Activated CD4-positive, alpha-beta T cell treated with anti-CD3 and anti-CD28 coated beads for 48 hours (primary cell): ENCODE results near the gene PPP2R2B.

Experiments used
- DNase-seq: peaks from one replicate; pipeline ENCODE4 v3.0.0-alpha.2; 2020

PPP2R2B gene

DNA sequence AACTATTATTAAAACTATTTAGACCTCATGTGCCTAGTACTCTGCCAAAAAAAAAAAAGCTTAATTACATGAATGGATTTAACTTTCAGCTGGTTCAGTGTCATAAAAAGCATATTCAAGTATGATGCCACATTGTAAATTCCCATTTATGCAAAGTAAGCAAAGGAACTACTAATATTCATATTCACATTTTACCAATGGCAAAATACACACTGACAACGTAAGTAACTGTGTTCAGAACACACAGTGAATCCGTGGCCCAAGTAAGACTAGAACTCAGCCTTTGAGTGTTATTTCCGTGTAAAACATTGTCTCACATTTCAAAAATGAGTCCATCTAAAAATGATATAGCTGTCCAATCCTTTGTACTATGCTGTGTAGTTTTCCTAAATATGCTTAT, 56.8 kb downstream of the PPP2R2B start:
- DNase-seq = no peak

DNA sequence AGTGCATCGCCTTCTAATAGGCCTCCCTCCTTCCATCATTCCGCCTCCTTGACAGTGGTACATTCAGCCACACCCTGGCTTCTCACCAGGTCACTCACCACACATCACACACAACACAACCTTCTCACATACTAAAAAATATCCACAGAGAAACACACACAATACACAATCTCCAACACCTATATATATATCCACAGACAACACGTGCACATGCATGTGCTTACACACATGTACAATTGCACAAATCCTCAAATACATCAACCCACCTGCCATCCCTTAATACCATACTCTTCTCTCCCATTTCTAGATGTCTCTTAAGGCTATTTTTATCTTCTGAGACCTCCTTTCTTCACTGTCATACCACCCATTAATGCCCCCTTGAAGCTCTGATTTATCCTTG, 57.6 kb downstream of the PPP2R2B start:
- DNase-seq = no peak

DNA sequence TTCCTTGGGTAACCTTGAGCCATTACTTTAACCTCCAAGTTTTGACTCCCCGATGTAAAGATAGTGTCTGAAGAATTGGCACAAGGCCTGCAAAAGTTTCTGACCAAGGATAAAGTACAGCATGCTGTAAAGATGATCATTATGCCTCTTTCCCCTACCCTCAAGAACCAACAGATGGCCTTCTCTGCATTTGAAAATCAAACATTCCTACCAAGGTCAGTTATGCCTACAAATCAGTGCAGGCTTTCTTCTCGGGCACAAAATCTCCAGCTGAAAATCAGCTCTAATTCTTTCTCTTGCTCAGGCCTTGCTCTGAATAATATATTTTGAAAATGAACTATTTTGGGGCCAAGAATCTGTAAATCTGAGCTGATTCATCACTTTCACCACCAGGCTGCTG, 59.7 kb downstream of the PPP2R2B start:
- no peak for DNase-seq

DNA sequence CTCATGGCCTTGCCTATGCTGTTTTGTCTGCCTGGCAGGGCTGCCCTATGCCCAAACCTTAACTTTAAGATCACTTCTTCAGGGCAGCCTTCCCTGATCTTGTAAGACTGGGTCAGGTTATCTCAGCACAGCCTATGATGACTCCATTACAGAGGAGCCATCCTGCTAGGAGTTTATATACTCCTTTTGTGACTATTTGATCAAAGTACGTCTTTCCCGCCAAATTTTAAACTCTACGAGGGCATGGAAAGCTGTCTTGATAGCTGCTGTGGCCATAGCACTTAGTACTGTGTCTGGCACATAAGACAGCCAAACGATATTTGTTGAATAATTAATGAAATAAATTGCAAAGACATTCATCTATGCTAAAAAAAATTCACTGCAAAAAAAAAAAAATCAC, 60.6 kb downstream of the PPP2R2B start:
- DNase-seq = no peak

DNA sequence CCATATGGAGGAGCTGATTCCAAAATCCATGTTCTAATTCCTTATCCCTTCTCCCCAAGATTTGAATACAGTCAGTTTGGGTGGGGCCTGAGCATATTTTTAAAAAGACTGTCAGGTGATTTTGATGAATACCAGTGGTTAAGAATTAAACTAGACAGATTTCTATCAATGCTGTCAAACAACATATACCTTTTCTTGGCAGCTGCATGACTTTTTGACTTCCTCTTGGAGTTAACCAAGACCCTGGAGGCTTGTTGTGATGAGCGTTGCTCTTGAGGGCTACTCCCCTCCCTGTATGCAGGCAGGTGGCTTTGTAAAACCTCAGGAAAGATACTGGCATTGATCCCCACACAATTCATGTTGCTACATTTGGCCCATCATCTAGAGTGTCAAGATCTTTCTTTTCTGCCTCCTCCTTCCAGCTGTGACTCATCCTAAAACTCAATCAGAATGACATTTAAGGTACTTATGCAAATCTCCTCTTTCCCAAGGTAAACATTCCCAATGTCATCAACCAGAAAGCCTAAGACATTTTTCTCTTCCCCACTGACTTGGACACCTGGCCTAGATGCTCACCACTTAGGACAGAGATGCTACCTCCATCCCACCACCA, 61.7 kb downstream of the PPP2R2B start:
- no peak for DNase-seq

- no peak for DNase-seq
Observed at GRCh38 chr5:146815411-146815810, 63.1 kb downstream of the PPP2R2B start.

- no peak for DNase-seq
Observed at GRCh38 chr5:146813346-146814157, 65.0 kb downstream of the PPP2R2B start.

GRCh38 chr5:146805081-146805480, 73.5 kb downstream of the PPP2R2B start:
- no peak for DNase-seq

DNA sequence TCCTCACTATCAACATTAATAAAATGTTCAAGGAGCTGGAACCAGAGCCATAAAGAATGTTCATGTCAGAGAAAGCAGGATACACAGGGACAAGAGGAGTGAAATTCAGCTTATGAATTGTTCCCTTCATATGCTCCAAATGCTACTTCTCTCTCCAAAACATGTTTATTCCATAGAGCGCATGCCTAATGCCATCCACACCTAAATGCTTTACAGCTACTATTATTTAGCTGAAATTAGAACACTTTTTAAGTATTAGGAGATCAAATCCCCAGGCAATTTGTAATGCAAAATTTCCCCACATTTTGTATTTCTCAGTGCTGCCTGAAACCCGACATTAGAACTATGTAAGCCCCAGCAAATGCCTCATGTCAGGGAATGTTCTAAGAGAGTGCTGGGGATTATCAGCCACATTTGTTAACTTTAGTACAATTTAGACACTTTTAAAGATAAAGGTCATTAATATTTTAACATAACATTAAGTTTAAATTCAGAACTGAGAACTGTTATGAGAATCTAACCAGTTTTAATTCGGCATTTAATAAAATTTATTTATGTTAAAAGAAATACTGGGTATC, 75.5 kb downstream of the PPP2R2B start:
- DNase-seq = no peak

- DNase-seq = no peak
Observed at GRCh38 chr5:146799671-146800070, 78.9 kb downstream of the PPP2R2B start.

DNA sequence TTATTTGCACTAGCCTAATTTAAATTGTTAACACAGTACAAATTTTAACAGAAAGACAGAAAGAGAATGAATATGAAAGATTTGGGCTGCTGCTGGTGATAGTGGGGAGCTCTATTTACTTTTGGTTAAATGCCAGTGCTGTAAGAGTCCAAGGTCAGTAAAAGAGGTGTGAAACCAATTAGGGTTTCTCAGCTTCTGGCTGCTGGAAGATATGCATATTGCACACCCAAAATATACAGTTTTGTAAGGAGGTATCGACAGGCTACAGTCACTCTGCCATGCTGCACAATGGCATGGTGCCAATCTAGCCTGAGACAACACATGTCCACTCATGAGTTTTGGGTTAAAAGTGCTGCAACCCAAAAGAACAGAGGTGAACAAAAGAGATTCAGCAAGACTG, 79.3 kb downstream of the PPP2R2B start:
- no peak for DNase-seq

GRCh38 chr5:146797658-146798057, 80.9 kb downstream of the PPP2R2B start:
- no peak for DNase-seq

DNA sequence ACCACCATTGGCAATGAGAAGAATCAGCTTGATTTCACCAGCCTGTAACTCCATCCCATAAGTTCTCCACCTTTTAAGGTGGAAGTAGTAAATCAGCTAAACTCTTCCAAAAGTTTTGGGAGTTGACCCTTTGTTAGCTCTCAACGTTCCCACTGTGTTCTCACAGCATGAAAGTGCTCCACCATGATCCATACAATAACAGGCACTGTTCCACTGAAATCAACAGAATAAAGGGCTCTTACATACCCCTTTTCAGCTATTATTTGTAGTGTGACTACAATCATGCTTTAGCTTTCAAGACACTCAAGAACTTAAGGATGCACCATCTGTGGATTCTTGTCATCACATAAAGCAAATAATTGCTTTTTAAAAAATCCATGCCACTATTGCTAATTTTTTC, 81.6 kb downstream of the PPP2R2B start:
- no peak for DNase-seq

DNA sequence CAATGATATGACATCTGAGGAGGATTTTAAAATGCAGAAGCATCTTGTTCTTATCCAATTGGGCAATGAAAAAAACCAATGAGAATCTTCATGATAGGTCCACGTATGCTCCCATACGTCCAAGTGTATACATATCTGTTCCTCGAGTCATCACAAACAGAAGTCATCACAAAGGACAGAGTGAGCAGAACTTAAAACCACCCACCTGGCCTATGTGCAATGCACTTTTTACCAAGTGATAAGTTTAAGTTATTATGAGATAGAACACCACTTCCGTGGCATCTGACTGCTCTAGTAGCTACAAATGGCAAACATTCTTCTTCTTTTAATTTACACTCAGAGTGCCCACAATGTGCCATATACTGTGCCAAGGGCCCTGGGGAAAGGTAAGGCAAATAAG, 82.4 kb downstream of the PPP2R2B start:
- no peak for DNase-seq

DNA sequence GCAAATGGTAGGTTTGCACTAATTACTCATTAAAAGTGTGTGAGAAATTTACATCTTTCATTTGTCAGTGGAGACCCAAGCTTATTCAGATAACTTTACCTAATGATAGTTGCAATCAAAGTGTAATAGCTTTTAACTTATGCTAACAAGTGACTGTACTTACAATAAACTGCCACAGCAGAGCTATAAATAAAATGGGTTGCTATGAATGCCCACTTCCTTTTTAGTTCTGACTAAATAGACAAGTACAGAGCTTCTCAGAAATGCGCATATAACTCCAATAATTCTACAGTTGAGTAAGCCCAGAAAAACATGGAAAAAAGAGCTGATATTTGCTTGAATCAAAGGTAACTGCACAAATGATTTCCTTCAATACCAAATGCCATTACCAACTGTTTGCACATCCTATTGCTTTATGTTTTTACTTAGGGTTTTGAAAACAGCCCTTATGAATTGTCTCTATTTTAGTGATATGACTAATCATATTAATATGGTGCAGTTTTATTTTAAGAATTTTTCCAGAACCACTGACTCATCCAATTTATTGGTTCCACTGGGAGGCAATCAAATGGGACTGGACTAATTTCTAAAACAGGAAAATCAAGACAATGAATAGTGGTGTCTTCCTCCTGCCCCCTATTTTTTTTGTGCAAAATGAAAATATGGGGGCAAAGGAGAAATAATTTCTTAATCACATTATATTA, 84.1 kb downstream of the PPP2R2B start:
- DNase-seq = no peak

- DNase-seq = no peak
Observed at GRCh38 chr5:146793709-146794108, 84.8 kb downstream of the PPP2R2B start.

- DNase-seq = no peak
Observed at GRCh38 chr5:146791471-146791870, 87.1 kb downstream of the PPP2R2B start.

DNA sequence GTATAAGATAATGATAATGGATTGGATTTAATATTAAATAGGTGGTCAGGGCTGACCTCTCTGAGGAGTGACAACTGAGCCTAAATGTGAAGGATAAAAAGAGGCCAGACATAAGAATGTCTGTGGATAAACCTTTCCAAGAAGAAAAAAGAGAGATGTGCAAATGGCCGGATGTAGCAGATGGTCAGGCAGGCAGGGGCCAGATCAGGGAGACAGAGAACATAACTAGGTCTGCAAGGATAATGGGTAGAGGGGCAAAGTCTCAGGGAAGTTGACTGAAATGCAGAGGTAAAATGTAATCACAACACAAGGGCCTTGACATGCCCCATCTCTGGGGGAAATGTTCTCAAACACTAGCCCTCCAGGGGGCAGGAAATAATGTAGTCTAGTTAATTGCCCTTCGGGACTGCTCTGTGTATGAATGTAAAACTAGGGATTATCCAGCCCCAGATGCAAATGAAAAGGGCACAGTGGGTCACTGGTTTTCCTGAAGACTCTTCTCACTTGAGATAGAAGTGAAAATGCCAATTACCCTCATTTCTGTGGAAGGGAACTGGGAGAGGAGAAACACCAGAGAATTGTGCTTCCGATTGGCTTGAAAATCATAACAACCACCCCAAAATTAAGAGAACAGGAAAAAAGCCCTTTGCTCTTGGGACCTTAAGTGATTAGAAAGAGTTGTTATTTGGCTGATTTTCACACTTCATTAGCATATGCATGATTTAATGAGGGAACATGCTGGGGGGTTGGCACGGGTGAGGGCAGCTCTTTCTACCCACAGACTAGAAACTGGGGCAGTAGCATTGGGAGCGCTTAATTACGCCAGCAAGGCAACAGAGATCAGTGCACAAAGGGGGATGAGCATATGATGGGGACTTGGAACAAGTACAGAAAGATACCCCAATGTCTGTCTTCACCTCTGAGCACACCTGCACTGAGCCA, 88.6 kb downstream of the PPP2R2B start:
- no peak for DNase-seq

GRCh38 chr5:146788898-146789297, 89.7 kb downstream of the PPP2R2B start:
- no peak for DNase-seq

GRCh38 chr5:146785065-146785464, 93.5 kb downstream of the PPP2R2B start:
- DNase-seq = no peak

DNA sequence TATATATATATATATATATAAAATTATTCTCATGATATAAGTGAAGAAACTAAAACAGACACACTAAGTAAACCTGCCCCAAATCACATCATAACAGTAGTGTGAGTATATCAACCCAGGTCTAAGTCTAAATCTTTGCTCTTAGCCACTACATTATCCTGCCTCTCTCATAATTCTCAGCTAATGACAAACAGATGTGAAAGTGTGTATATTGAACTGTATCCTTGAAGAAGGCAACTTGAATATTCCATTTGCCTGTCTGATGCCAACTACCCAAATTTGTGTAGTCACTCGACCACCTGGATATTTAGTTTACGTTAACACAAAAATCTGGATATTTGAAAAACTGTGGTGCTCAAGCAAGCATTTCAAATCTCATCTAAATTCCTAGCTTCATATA, 97.4 kb downstream of the PPP2R2B start:
- no peak for DNase-seq

GRCh38 chr5:146779211-146779869, 99.2 kb downstream of the PPP2R2B start:
- DNase-seq = no peak
